Neuronal stem cell (in vitro differentiated cells): Measurements from ENCODE around the gene GASK1B.
A peak's percentile ranks its signal among the peaks of the same experiment; 100 is the strongest.

Experiments
- DNase-seq: peaks from one replicate; pipeline ENCODE4 v3.0.0-alpha.2; 2013; ENCODE audit warnings: low spot score
- H2AFZ ChIP-seq: one replicate; pipeline ENCODE4 v1.6.1; 2013; ENCODE audit warnings: mild to moderate bottlenecking, low read length, inconsistent platforms
- H2AK5ac ChIP-seq: 2 replicates; pipeline ENCODE4 v1.6.1; 2013; ENCODE audit warnings: low read depth, mild to moderate bottlenecking, inconsistent platforms, low read length, moderate library complexity, mixed read lengths
- H2BK120ac ChIP-seq: 2 replicates; pipeline ENCODE4 v1.6.1; 2013; ENCODE audit warnings: low read depth, mild to moderate bottlenecking, inconsistent platforms, low read length, moderate library complexity, mixed read lengths
- H2BK12ac ChIP-seq: one replicate; pipeline ENCODE4 v1.6.1; 2013; ENCODE audit warnings: low read length, inconsistent platforms
- H2BK15ac ChIP-seq: 2 replicates; pipeline ENCODE4 v1.6.1; 2013; ENCODE audit warnings: mild to moderate bottlenecking, low read length, inconsistent platforms, mixed read lengths
- H2BK5ac ChIP-seq: one replicate; pipeline ENCODE4 v1.6.1; 2013; ENCODE audit warnings: inconsistent platforms, mild to moderate bottlenecking, low read length, moderate library complexity
- H3K14ac ChIP-seq: one replicate; pipeline ENCODE4 v1.6.1; 2013; ENCODE audit warnings: low read length, inconsistent platforms
- H3K18ac ChIP-seq: 2 replicates; pipeline ENCODE4 v1.6.1; 2013; ENCODE audit warnings: low read length, inconsistent platforms
- H3K23ac ChIP-seq: 2 replicates; pipeline ENCODE4 v1.6.1; 2013; ENCODE audit warnings: low read depth, mild to moderate bottlenecking, mixed read lengths, low read length, inconsistent platforms; ENCODE audit not compliant: poor library complexity
- H3K27ac ChIP-seq: replicated peaks from 3 replicates; pipeline ENCODE4 v1.5.1; 2013; ENCODE audit warnings: low read length, inconsistent platforms
- H3K27me3 ChIP-seq, 3 experiments: 2 replicates each; pipeline ENCODE4 v1.6.1; 2013; ENCODE audit warnings: low read length in 3 of 3, mild to moderate bottlenecking in 2 of 3, inconsistent platforms in 1 of 3, low read depth in 1 of 3, mixed read lengths in 1 of 3, moderate library complexity in 1 of 3; ENCODE audit not compliant: control insufficient read depth in 3 of 3, insufficient read depth in 3 of 3
- H3K36me3 ChIP-seq, 2 donors: replicated peaks in 1 of 2; 2 replicates each; pipeline ENCODE4 v1.6.1; 2013; ENCODE audit warnings: low read length in 2 of 2; ENCODE audit not compliant: control insufficient read depth in 2 of 2, insufficient read depth in 2 of 2
- H3K4ac ChIP-seq: 2 replicates; pipeline ENCODE4 v1.6.1; 2013; ENCODE audit warnings: inconsistent platforms, mild to moderate bottlenecking, low read length, moderate library complexity
- H3K4me1 ChIP-seq, 2 donors: 1 replicate in 1 of 2; 2 replicates in 1 of 2; pipeline ENCODE4 v1.6.1; 2013; ENCODE audit warnings: low read length in 2 of 2, low read depth in 1 of 2; ENCODE audit not compliant: control insufficient read depth in 2 of 2, insufficient read depth in 1 of 2
- H3K4me2 ChIP-seq: one replicate; pipeline ENCODE4 v1.6.1; 2013; ENCODE audit warnings: mild to moderate bottlenecking, low read length, inconsistent platforms; ENCODE audit not compliant: insufficient read depth, poor library complexity, severe bottlenecking
- H3K4me3 ChIP-seq, 2 donors: 2 replicates each; pipeline ENCODE4 v1.5.1; 2013; ENCODE audit warnings: low read length in 2 of 2, mild to moderate bottlenecking in 2 of 2, inconsistent platforms in 1 of 2, moderate library complexity in 1 of 2
- H3K79me1 ChIP-seq: one replicate; pipeline ENCODE4 v1.6.1; 2013; ENCODE audit warnings: low read depth, mild to moderate bottlenecking, inconsistent platforms, low read length, moderate library complexity
- H3K9ac ChIP-seq: one replicate; pipeline ENCODE4 v1.6.1; 2013; ENCODE audit warnings: mild to moderate bottlenecking, low read depth, low read length, inconsistent platforms; ENCODE audit not compliant: poor library complexity
- H3K9me3 ChIP-seq, 2 donors: replicated peaks in 1 of 2; 2 replicates each; pipeline versions ENCODE3 to v1.6.1; 2013; ENCODE audit warnings: low read length in 2 of 2, mild to moderate bottlenecking in 2 of 2, inconsistent platforms in 1 of 2, low read depth in 1 of 2, mixed read lengths in 1 of 2, moderate library complexity in 1 of 2; ENCODE audit not compliant: control insufficient read depth in 2 of 2, insufficient read depth in 1 of 2
- H4K8ac ChIP-seq: one replicate; pipeline ENCODE4 v1.6.1; 2013; ENCODE audit warnings: low read depth, mild to moderate bottlenecking, inconsistent platforms, low read length, moderate library complexity
- H4K91ac ChIP-seq: one replicate; pipeline ENCODE4 v1.6.1; 2013; ENCODE audit warnings: low read length, low read depth, mild to moderate bottlenecking, inconsistent platforms; ENCODE audit not compliant: poor library complexity
- WGBS, 2 donors: extraction: QIAGEN DNeasy Blood & Tissue Kit; methylation state at CpG; one replicate each; pipeline ENCODE4 v1.1.7; 2013; ENCODE audit warnings: missing lambda C conversion rate in 2 of 2, mixed read lengths in 1 of 2; ENCODE audit not compliant: insufficient read length in 2 of 2, insufficient replicate concordance in 1 of 2; ENCODE audit errors: extremely low coverage in 2 of 2; 5-methylcytosine and 5-hydroxymethylcytosine counted together

Gene GASK1B

DNA sequence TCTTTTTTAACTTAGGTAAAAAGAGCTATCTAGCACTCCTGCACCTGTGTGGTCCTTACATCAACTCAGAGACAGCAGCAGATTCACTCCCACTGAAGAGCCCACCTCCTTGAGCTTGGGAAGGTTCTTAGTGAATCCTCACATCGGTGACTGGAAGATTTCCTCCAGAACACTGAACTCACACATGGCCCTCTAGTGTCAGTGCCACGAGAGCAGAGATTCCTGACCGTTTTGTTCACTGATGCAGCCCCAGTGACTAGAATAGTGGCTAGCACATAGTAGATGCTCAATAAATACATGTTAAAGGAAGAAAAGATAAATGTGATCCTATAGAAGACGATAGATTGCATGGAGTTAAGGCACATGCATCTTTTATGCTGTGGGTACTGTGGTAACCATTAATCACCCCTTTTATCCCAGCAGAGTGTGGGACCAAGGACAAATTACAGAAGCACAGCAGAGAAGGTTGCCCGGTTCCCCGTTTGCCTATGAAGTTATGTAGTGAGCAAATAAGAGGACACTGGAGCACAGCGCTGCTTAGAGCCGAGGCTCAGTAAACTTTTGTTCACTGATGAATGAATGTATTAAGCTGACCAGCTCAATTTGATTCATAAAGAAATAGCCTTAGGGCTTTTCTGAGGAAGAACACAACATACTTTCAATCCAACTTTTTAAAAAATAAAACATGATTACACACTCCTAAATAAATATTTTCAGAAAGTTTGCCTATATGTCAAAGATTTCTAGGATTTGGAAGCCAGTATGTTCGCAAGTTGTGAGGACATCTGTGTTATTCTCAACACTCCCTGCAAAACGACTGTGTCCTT, 8.7 kb downstream of the GASK1B start:
- Histone ChIP-seq H2BK5ac (no peak overlapping the region), H2BK120ac (no peak overlapping the region), H3K36me3 (no peaks in the 10 kb centered on the region), H3K79me1 (no peaks in the 10 kb centered on the region), H3K27me3 (no peaks in the 10 kb centered on the region), H3K4me3 (no peak overlapping the region), H3K18ac (no peak overlapping the region), H4K8ac (no peak overlapping the region), H2BK15ac (no peak overlapping the region), H2AFZ (peak overlapping the region; percentile 13), H3K23ac (no peak overlapping the region), H3K9me3 (no peaks in the 10 kb centered on the region), H3K9ac (no peak overlapping the region), H4K91ac (no peak overlapping the region), H3K4me1 (peaks cover 0 to 4% of the 10 kb centered on the region in 2 donors), H3K14ac (no peak overlapping the region), H3K27ac (no peak overlapping the region), H3K4me2 (no peak overlapping the region), H2AK5ac (no peak overlapping the region), H3K4ac (no peak overlapping the region), H2BK12ac (no peak overlapping the region)
- DNase-seq, result no peak
- WGBS, 2 donors, result no CpG with 5 or more reads among the region's 10 CpGs

DNA sequence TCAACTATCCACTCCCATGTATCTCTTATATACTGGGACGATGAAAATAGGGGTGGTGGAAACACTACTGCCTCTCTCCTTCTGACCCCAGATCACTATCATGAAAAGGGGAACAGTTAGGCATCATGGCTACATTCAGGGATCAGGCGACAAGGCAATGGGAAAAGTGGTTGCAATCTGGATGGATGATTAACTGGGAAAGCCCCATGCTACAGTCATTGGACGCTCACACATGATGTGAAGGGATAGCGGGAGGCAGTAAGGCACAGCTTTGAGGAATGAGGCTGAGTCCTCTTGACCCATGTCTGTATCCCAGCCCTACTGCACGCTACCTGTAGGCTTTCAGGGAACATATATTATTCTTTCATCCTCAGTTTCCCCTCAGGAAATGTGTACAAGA, 10.2 kb downstream of the GASK1B start:
- no peak overlapping the region for H2BK5ac ChIP-seq
- H3K14ac ChIP-seq, result no peak overlapping the region
- no peak overlapping the region for H3K18ac ChIP-seq
- H2AFZ ChIP-seq, result no peak overlapping the region
- no peak for DNase-seq
- H3K36me3 ChIP-seq, result no peaks in the 10 kb centered on the region
- H4K8ac ChIP-seq, result no peak overlapping the region
- H4K91ac ChIP-seq, result no peak overlapping the region
- H3K4me3 ChIP-seq, result no peak overlapping the region
- H3K4me1 ChIP-seq, result peaks cover 0 to 4% of the 10 kb centered on the region in 2 donors
- no peaks in the 10 kb centered on the region for H3K9me3 ChIP-seq
- H3K4me2 ChIP-seq, result no peak overlapping the region
- no peak overlapping the region for H3K23ac ChIP-seq
- H2BK15ac ChIP-seq, result no peak overlapping the region
- no CpG with 5 or more reads among the region's 5 CpGs for WGBS, 2 donors
- H2BK12ac ChIP-seq, result no peak overlapping the region
- H3K27me3 ChIP-seq, result no peaks in the 10 kb centered on the region
- H3K79me1 ChIP-seq, result no peaks in the 10 kb centered on the region
- H2BK120ac ChIP-seq, result no peak overlapping the region
- no peak overlapping the region for H3K4ac ChIP-seq
- no peak overlapping the region for H2AK5ac ChIP-seq
- H3K27ac ChIP-seq, result no peak overlapping the region
- H3K9ac ChIP-seq, result no peak overlapping the region

GRCh38 chr4:158161551-158162354, 11.1 kb downstream of the GASK1B start:
- no peak overlapping the region for H2BK12ac ChIP-seq
- H3K4ac ChIP-seq, result no peak overlapping the region
- no peak overlapping the region for H3K18ac ChIP-seq
- H3K36me3 ChIP-seq, result no peaks in the 10 kb centered on the region
- no peaks in the 10 kb centered on the region for H3K27me3 ChIP-seq
- no peak for DNase-seq
- no peak overlapping the region for H2BK5ac ChIP-seq
- no peak overlapping the region for H4K91ac ChIP-seq
- no peak overlapping the region for H4K8ac ChIP-seq
- H3K23ac ChIP-seq, result no peak overlapping the region
- no peak overlapping the region for H3K27ac ChIP-seq
- H2BK15ac ChIP-seq, result no peak overlapping the region
- WGBS, 2 donors, result no CpG with 5 or more reads among the region's 6 CpGs
- no peaks in the 10 kb centered on the region for H3K79me1 ChIP-seq
- H3K4me2 ChIP-seq, result no peak overlapping the region
- no peak overlapping the region for H3K4me3 ChIP-seq
- H3K9me3 ChIP-seq, result no peaks in the 10 kb centered on the region
- no peak overlapping the region for H2BK120ac ChIP-seq
- no peak overlapping the region for H3K14ac ChIP-seq
- no peak overlapping the region for H2AK5ac ChIP-seq
- peaks cover 0 to 5% of the 10 kb centered on the region in 2 donors for H3K4me1 ChIP-seq
- peak overlapping the region; percentile 68 for H2AFZ ChIP-seq
- H3K9ac ChIP-seq, result no peak overlapping the region

DNA sequence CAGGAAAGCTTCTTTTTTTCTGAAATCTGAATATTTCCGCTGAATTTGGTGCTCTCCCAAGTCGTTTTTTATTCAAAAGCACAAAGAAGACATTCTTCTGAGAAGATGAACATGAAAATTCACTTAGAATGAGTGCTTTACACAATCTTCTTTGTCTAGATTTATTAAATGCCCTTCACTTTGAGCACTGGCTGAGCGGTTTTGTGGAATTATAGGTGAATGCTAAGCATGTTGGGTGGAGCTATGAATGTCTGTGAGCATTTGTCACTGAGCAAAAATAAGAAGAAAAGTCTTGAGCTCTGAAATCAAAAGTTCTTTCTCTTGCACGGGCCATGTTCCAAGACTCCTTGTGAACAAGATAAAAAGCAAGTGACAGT, 13.1 kb downstream of the GASK1B start:
- Histone ChIP-seq H3K36me3 (no peaks in the 10 kb centered on the region), H3K4ac (no peak overlapping the region), H3K4me3 (no peak overlapping the region), H2BK120ac (no peak overlapping the region), H2BK5ac (no peak overlapping the region), H2BK15ac (no peak overlapping the region), H2BK12ac (no peak overlapping the region), H3K27me3 (no peaks in the 10 kb centered on the region), H3K14ac (no peak overlapping the region), H3K79me1 (no peaks in the 10 kb centered on the region), H3K23ac (no peak overlapping the region), H2AK5ac (no peak overlapping the region), H3K18ac (no peak overlapping the region), H3K9me3 (no peaks in the 10 kb centered on the region), H2AFZ (no peak overlapping the region), H3K9ac (no peak overlapping the region), H3K27ac (no peak overlapping the region), H3K4me2 (no peak overlapping the region), H4K91ac (no peak overlapping the region), H4K8ac (no peak overlapping the region), H3K4me1 (peaks cover 0 to 3% of the 10 kb centered on the region in 2 donors)
- no peak for DNase-seq
- no CpG with 5 or more reads among the region's 4 CpGs for WGBS, 2 donors
